Neural cell (in vitro differentiated cells): ENCODE data around the gene CCDC127.

Experiments
- EP300 ChIP-seq: fragments of 450-650 bp; conservative IDR thresholded peaks from 2 replicates; pipeline ENCODE4 v1.6.1; 2014; ENCODE audit warnings: antibody characterized with exemption, mild to moderate bottlenecking, moderate library complexity; ENCODE audit not compliant: poor library complexity, severe bottlenecking
- EZH2 ChIP-seq: fragments of 200-600, 300-800 bp; shearing (Covaris generic), sonication (generic); IDR thresholded peaks from 2 replicates; pipeline ENCODE4 v1.6.1; 2014; ENCODE audit warnings: antibody characterized with exemption, low read length, borderline replicate concordance, mild to moderate bottlenecking; ENCODE audit not compliant: insufficient read depth, poor library complexity, severe bottlenecking
- MXI1 ChIP-seq: fragments of 450-650 bp; conservative IDR thresholded peaks from 2 replicates; pipeline ENCODE4 v1.6.1; 2014; ENCODE audit warnings: antibody characterized with exemption, mild to moderate bottlenecking; ENCODE audit not compliant: poor library complexity, severe bottlenecking
- POLR2AphosphoS5 ChIP-seq: IDR thresholded peaks from 2 replicates; pipeline ENCODE4 v1.6.1; 2012
- RAD21 ChIP-seq: fragments of 450-650 bp; conservative IDR thresholded peaks from 2 replicates; pipeline ENCODE4 v1.6.1; 2014; ENCODE audit warnings: antibody characterized with exemption, mild to moderate bottlenecking, moderate library complexity
- SMC3 ChIP-seq: fragments of 450-650 bp; conservative IDR thresholded peaks from 2 replicates; pipeline ENCODE4 v1.6.1; 2014; ENCODE audit warnings: antibody characterized with exemption, mild to moderate bottlenecking, moderate library complexity; ENCODE audit not compliant: poor library complexity
- TAF1 ChIP-seq: IDR thresholded peaks from 2 replicates; pipeline ENCODE4 v1.6.1; 2012; ENCODE audit warnings: low read depth
- TF ChIP-seq, protein P1 (sequence below): fragments of 450-650 bp; IDR thresholded peaks from 2 replicates; pipeline ENCODE4 v1.5.1; 2014; ENCODE audit warnings: antibody characterized with exemption, mild to moderate bottlenecking, moderate library complexity; ENCODE audit not compliant: poor library complexity, severe bottlenecking

- no peak for TF ChIP-seq EP300
- TF ChIP-seq, protein P1, sequence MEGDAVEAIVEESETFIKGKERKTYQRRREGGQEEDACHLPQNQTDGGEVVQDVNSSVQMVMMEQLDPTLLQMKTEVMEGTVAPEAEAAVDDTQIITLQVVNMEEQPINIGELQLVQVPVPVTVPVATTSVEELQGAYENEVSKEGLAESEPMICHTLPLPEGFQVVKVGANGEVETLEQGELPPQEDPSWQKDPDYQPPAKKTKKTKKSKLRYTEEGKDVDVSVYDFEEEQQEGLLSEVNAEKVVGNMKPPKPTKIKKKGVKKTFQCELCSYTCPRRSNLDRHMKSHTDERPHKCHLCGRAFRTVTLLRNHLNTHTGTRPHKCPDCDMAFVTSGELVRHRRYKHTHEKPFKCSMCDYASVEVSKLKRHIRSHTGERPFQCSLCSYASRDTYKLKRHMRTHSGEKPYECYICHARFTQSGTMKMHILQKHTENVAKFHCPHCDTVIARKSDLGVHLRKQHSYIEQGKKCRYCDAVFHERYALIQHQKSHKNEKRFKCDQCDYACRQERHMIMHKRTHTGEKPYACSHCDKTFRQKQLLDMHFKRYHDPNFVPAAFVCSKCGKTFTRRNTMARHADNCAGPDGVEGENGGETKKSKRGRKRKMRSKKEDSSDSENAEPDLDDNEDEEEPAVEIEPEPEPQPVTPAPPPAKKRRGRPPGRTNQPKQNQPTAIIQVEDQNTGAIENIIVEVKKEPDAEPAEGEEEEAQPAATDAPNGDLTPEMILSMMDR = no peak
- no peak for TF ChIP-seq POLR2AphosphoS5
- no peak for TF ChIP-seq TAF1
- TF ChIP-seq EZH2 = no peak
- TF ChIP-seq SMC3 = no peak
- no peak for TF ChIP-seq MXI1
- TF ChIP-seq RAD21 = no peak
These were observed 56.2 kb downstream of the CCDC127 start for GRCh38 chr5:161803-162110.
